ENCODE measurements around the gene SCYL3. TPM values are rescaled to one million over a fixed set of nuclear protein-coding genes. Genes with fewer than 3 reads are reported as not detected.
"Not testable (repeated sequence)": the region's sequence is repeated elsewhere in the genome, so short reads cannot be mapped to it uniquely, and the experiment has no call there.

SCYL3 gene
- total RNA-seq, 2 experiments from 2014 or later: 11.1 to 12.4 TPM

DNA sequence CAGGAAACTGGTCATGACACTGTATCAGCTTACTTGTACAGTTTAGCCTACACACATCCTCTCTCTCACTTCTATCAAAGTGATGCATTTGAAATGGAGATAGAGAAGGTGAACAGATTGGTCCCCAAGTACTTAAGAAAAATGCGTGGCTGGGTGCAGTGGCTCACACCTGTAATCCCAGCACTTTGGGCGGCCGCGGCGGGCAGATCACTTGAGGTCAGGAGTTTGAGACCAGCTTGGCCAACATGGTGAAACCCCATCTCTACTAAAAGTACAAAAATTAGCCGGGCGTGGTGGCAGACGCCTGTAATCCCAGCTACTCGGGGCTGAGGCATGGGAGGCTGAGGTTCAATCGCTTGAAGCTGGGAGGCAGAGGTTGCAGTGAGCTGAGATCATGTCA is 29.2 kb downstream of the SCYL3 start:
- peaks cover 66% of the 10 kb centered on the region for H3K36me3 Mint-ChIP-seq
- H3K4me3 Mint-ChIP-seq; intact Hi-C loops (cut with micrococcal nuclease); H3K9me3 Mint-ChIP-seq; CTCF ChIA-PET; H3K4me1 Mint-ChIP-seq (ENCODE audit: low read depth); POLR2A ChIA-PET; DNase-seq; H3K27me3 Mint-ChIP-seq; H3K27ac Mint-ChIP-seq: not testable (repeated sequence)

- peaks cover 4% of the 10 kb centered on the region for H3K4me1 Mint-ChIP-seq (ENCODE audit: low read depth)
- H3K27me3 Mint-ChIP-seq: no peaks in the 10 kb centered on the region
- H3K4me3 Mint-ChIP-seq: no peak overlapping the region
- H3K9me3 Mint-ChIP-seq: no peaks in the 10 kb centered on the region
- intact Hi-C loops (cut with micrococcal nuclease): no loop called here
- ChIA-PET CTCF (no interaction called here), POLR2A (no interaction called here)
- no peak overlapping the region for H3K27ac Mint-ChIP-seq
- H3K36me3 Mint-ChIP-seq: peaks cover 58% of the 10 kb centered on the region
- no peak for DNase-seq
These were observed 32.9 kb downstream of the SCYL3 start for GRCh38 chr1:169860750-169861149.

DNA sequence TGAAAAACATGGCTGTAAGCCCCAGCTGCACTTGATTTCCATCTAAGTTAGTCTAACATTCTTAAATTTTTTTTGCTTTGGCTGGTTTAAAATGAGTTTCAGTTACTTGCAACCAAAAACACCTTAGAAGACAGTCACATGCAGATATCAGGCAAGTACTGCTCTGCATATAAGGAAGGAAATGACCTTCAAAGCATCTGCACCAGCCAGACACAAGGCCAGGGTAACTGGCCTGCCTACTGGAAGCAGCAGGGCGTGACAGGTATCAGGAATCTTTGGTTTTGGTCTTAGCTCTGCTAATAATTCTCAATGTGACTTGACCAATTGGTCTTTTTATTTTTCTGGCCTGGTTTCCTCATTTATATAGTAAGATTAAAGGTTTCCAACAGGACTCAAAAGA is 33.5 kb downstream of the SCYL3 start:
- peaks cover 53% of the 10 kb centered on the region for H3K36me3 Mint-ChIP-seq
- no peak overlapping the region for H3K4me3 Mint-ChIP-seq
- intact Hi-C loops (cut with micrococcal nuclease): no loop called here
- peaks cover 4% of the 10 kb centered on the region for H3K4me1 Mint-ChIP-seq (ENCODE audit: low read depth)
- ChIA-PET POLR2A (interaction anchor here (1.4 kb wide), 1 partner anchor 31 kb away, joined by 4 read pairs; no protein-coding TSS in a partner anchor), CTCF (interaction anchor here (0.5 kb wide), 1 partner anchor 829 kb away, joined by 3 read pairs; no protein-coding TSS in a partner anchor)
- H3K27me3 Mint-ChIP-seq: no peaks in the 10 kb centered on the region
- H3K9me3 Mint-ChIP-seq: no peaks in the 10 kb centered on the region
- DNase-seq: no peak
- no peak overlapping the region for H3K27ac Mint-ChIP-seq

DNA sequence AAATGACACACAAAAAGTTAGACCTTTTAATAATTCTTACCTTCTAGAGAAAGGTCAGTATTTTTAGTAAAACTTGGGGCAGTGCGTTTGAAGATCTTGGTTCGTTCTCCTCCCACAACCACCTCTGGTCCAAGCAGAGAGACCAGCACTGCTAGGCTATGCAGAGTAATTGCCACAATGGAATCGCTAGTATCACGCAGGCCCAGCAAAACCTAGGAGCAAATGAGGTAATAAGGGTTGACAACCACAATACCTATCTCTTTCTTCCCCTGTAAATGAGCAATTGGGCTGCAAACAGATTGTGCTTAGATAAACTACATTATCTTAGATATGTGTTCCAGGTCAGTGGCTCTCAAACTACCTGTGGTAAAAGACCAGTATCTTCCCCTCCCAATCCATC is 34.7 kb downstream of the SCYL3 start:
- peaks cover 52% of the 10 kb centered on the region for H3K36me3 Mint-ChIP-seq
- H3K4me3 Mint-ChIP-seq: no peak overlapping the region
- peaks cover 4% of the 10 kb centered on the region for H3K4me1 Mint-ChIP-seq (ENCODE audit: low read depth)
- CTCF ChIA-PET: no interaction called here
- no peak for DNase-seq
- POLR2A ChIA-PET: interaction anchor here (1.4 kb wide), 1 partner anchor 32 kb away, joined by 4 read pairs; no protein-coding TSS in a partner anchor
- no peaks in the 10 kb centered on the region for H3K27me3 Mint-ChIP-seq
- H3K27ac Mint-ChIP-seq: no peak overlapping the region
- intact Hi-C loops (cut with micrococcal nuclease): no loop called here
- no peaks in the 10 kb centered on the region for H3K9me3 Mint-ChIP-seq

DNA sequence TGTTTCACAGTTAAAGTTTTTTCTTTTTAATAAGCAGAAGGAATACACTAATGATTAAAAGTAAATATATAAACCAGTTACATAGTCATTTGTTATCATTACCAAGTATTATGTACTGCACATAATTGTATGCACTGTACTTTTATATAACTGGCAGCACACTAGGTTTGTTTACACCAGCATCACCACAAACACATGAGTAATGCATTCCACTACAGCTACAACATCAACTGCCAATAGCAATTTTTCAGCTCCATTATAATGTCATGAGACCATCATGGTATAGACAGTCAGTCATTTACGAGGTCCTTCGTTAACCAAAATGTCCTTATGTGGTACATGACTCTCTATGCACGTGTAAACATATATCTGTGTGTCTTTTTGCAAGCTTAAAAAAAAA is 35.2 kb downstream of the SCYL3 start:
- intact Hi-C loops (cut with micrococcal nuclease): no loop called here
- no peak overlapping the region for H3K4me3 Mint-ChIP-seq
- H3K4me1 Mint-ChIP-seq (ENCODE audit: low read depth): peaks cover 4% of the 10 kb centered on the region
- ChIA-PET POLR2A (no interaction called here), CTCF (no interaction called here)
- no peaks in the 10 kb centered on the region for H3K27me3 Mint-ChIP-seq
- peaks cover 53% of the 10 kb centered on the region for H3K36me3 Mint-ChIP-seq
- DNase-seq: no peak
- H3K27ac Mint-ChIP-seq: no peak overlapping the region
- no peaks in the 10 kb centered on the region for H3K9me3 Mint-ChIP-seq

DNA sequence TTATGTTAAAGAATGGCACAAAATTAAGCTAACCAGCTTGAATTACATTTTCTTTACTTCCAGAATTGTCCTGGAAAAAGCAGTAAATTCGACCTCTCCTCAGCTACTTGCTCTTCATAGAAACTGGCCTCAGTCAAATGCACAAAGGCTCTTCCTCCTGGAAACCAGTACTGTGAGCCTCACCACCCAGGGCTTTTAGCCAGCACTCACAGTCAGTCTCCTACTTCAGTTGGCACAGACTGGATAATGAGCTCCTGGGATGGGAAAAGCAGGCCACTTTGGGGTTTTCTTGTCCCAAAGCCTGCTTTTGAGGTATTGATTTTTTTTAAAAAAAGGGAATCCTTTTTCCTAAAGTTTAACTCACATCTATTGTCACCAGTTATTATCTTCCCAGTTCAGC is 40.4 kb downstream of the SCYL3 start:
- Mint-ChIP-seq H3K4me1 (ENCODE audit: low read depth) (no peaks in the 10 kb centered on the region), H3K36me3 (peaks cover 63% of the 10 kb centered on the region), H3K9me3 (no peaks in the 10 kb centered on the region), H3K27ac (no peak overlapping the region), H3K27me3 (no peaks in the 10 kb centered on the region), H3K4me3 (no peak overlapping the region)
- POLR2A ChIA-PET: no interaction called here
- CTCF ChIA-PET: interaction anchor here (0.6 to 1.0 kb wide), 2 partner anchors 33 to 387 kb away, joined by 3 read pairs; no protein-coding TSS in a partner anchor
- no peak for DNase-seq
- intact Hi-C loops (cut with micrococcal nuclease): no loop called here

- ChIA-PET CTCF (interaction anchor here (1.0 to 1.1 kb wide), 3 partner anchors 20 to 1081 kb away, joined by 3 to 4 read pairs (median 3); no protein-coding TSS in a partner anchor), POLR2A (no interaction called here)
- Mint-ChIP-seq H3K9me3 (no peaks in the 10 kb centered on the region), H3K36me3 (peaks cover 78% of the 10 kb centered on the region), H3K27ac (no peak overlapping the region), H3K4me3 (no peak overlapping the region), H3K27me3 (no peaks in the 10 kb centered on the region), H3K4me1 (ENCODE audit: low read depth) (no peaks in the 10 kb centered on the region)
- intact Hi-C loops (cut with micrococcal nuclease): no loop called here
- no peak for DNase-seq
These were observed 44.2 kb downstream of the SCYL3 start for GRCh38 chr1:169849346-169850022.

- no peak for DNase-seq
- Mint-ChIP-seq H3K4me1 (ENCODE audit: low read depth) (no peaks in the 10 kb centered on the region), H3K9me3 (no peaks in the 10 kb centered on the region), H3K4me3 (no peak overlapping the region), H3K27me3 (no peaks in the 10 kb centered on the region), H3K27ac (no peak overlapping the region), H3K36me3 (peaks cover 78% of the 10 kb centered on the region)
- ChIA-PET POLR2A (no interaction called here), CTCF (no interaction called here)
- intact Hi-C loops (cut with micrococcal nuclease): no loop called here
These were observed 45.2 kb downstream of the SCYL3 start for GRCh38 chr1:169848456-169848855.

GRCh38 chr1:169844941-169845608 is 48.6 kb downstream of the SCYL3 start:
- H3K36me3 Mint-ChIP-seq: peaks cover 85% of the 10 kb centered on the region
- H3K27ac Mint-ChIP-seq: no peak overlapping the region
- no peak for DNase-seq
- ChIA-PET POLR2A (no interaction called here), CTCF (no interaction called here)
- intact Hi-C loops (cut with micrococcal nuclease): no loop called here
- peaks cover 12% of the 10 kb centered on the region for H3K9me3 Mint-ChIP-seq
- no peak overlapping the region for H3K4me3 Mint-ChIP-seq
- no peaks in the 10 kb centered on the region for H3K4me1 Mint-ChIP-seq (ENCODE audit: low read depth)
- no peaks in the 10 kb centered on the region for H3K27me3 Mint-ChIP-seq

DNA sequence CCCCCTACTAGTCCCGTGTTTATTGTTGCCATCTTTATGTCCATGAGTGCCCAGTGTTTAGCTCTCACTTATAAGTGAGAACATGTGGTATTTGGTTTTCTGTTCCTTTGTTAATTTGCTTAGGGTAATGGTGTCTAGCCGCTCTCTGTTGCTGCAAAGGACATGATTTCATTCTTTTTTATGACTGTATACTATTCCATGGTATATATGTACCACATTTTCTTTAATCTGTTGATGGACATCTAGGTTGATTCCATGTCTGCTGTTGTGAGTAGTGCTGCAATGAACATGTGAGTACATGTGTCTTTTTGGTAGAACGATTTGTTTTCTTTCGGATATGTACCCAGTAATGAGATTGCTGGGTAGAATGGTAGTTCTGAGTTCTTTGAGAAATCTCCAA is 54.8 kb downstream of the SCYL3 start:
- no peak overlapping the region for H3K27ac Mint-ChIP-seq
- peaks cover 28% of the 10 kb centered on the region for H3K9me3 Mint-ChIP-seq
- intact Hi-C loops (cut with micrococcal nuclease): no loop called here

DNA sequence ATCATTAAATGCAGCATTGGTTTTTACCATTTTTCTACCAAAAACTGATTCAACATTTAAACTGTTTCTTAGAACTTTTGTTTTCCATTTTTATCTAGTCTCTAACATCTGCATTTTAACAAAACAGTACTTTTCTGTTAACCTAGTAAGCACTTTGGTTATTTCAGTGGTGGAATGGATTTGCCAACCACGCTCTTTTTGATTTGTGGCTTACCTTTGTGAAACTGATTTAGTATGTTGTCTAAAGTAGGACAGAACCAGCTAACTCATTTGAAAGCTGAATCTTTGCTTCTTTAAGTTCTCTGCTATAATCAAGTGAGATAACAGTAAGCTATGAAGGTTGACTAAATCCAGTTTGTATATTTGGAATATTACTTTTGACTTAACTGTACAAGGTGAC is 57.5 kb downstream of the SCYL3 start:
- peaks cover 25% of the 10 kb centered on the region for H3K9me3 Mint-ChIP-seq
- ChIA-PET POLR2A (no interaction called here), CTCF (no interaction called here)
- H3K4me1 Mint-ChIP-seq (ENCODE audit: low read depth): no peaks in the 10 kb centered on the region
- H3K27ac Mint-ChIP-seq: no peak overlapping the region
- no peak overlapping the region for H3K4me3 Mint-ChIP-seq
- intact Hi-C loops (cut with micrococcal nuclease): no loop called here
- H3K27me3 Mint-ChIP-seq: no peaks in the 10 kb centered on the region
- no peak for DNase-seq
- H3K36me3 Mint-ChIP-seq: peaks cover 59% of the 10 kb centered on the region

More for the DNA sequence above, 54.8 kb downstream of the SCYL3 start:
- ChIA-PET CTCF (interaction anchor here (0.6 kb wide), 1 partner anchor 145 kb away, joined by 3 read pairs; no protein-coding TSS in a partner anchor), POLR2A (no interaction called here)
- no peaks in the 10 kb centered on the region for H3K4me1 Mint-ChIP-seq (ENCODE audit: low read depth)
- H3K27me3 Mint-ChIP-seq: no peaks in the 10 kb centered on the region
- DNase-seq: no peak
- no peak overlapping the region for H3K4me3 Mint-ChIP-seq
- peaks cover 71% of the 10 kb centered on the region for H3K36me3 Mint-ChIP-seq

DNA sequence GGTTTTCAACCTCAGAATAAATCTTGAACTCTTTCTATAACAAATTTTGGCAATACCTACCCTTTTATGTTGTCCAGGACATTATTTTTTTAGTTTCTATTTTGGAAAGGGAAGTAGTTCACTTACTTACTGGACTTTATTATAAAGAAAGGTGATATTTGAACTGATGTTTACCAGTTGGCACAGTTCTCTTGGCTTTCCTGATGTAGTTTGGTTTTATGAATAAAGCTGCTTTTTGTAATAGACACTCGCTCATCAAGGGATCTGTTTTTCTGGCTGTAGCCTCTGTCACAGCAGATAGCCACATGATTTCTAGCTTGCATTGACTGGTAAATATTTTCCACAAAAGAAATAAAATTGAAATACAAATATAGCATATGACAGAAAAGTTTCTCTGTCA is 58.0 kb downstream of the SCYL3 start:
- ChIA-PET CTCF (interaction anchor here (0.6 kb wide), 1 partner anchor 17 kb away, joined by 5 read pairs; no protein-coding TSS in a partner anchor), POLR2A (interaction anchor here (0.6 kb wide), 1 partner anchor 9 kb away, joined by 4 read pairs; no protein-coding TSS in a partner anchor)
- no peak overlapping the region for H3K4me3 Mint-ChIP-seq
- no peaks in the 10 kb centered on the region for H3K27me3 Mint-ChIP-seq
- no peak for DNase-seq
- peaks cover 19% of the 10 kb centered on the region for H3K9me3 Mint-ChIP-seq
- intact Hi-C loops (cut with micrococcal nuclease): no loop called here
- no peak overlapping the region for H3K27ac Mint-ChIP-seq
- H3K36me3 Mint-ChIP-seq: peaks cover 59% of the 10 kb centered on the region
- no peaks in the 10 kb centered on the region for H3K4me1 Mint-ChIP-seq (ENCODE audit: low read depth)

DNA sequence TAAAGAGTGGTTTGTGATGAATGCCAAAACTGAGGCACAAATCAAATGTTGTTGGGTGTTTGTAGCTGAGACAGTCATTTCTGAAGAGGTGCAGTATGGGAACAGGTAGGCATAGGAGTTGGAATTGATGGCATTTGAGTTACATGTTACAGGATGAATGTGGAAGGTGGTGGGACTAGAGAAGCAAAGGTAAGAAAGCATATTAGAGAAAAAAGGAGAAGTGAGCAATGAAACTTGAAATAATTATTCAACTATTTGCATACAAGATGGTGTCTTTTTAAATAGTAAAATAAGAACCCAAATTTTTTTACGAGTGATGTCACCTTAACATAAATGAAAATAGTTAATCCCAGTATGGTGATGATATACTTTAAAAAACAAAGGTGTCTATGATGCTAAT is 58.8 kb downstream of the SCYL3 start:
- no peak for DNase-seq
- peaks cover 54% of the 10 kb centered on the region for H3K36me3 Mint-ChIP-seq
- POLR2A ChIA-PET: no interaction called here
- H3K27ac Mint-ChIP-seq: no peak overlapping the region
- CTCF ChIA-PET: no interaction called here
- intact Hi-C loops (cut with micrococcal nuclease): no loop called here
- H3K27me3 Mint-ChIP-seq: no peaks in the 10 kb centered on the region
- no peaks in the 10 kb centered on the region for H3K4me1 Mint-ChIP-seq (ENCODE audit: low read depth)
- H3K9me3 Mint-ChIP-seq: peaks cover 13% of the 10 kb centered on the region
- H3K4me3 Mint-ChIP-seq: no peak overlapping the region

Measured in activated CD4-positive, alpha-beta memory T cell treated with anti-CD3 and anti-CD28 coated beads for 36 hours (primary cell).